Measurements from ENCODE around the gene CHI3L2. TPM values are rescaled to one million over a fixed set of nuclear protein-coding genes. Genes with fewer than 3 reads are reported as not detected.

The CHI3L2 gene
- total and polyA plus RNA-seq, 2 donors (not counting 1 experiment from before 2014, with no cell fraction given), result 9.2 to 31.5 TPM

DNA sequence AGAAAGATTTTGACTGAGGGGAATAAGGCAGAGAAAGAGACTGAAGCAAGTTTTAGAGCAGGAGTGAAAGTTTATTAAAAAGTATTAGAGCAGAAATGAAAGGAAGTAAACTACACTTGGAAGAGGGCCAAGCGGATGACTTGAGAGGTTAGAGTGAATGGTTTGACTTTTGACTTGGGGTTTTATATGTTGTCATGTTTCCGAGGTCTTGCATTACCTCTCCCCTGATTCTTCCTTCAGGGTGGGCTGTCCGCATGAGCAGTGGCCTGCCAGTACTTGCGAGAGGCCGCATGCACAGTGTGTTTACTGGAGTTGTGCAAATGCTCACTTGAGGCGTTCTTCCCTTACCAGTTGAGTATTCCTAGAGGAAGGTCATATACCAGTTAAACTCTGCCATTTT lies 14.1 kb upstream of the CHI3L2 start:
- Histone ChIP-seq H3K4me3 (ENCODE audit: control extremely low read depth in 1 of 5, extremely low read depth in 1 of 5, insufficient read depth in 1 of 5, low read depth in 2 of 5, low read length in 4 of 5) (no peak overlapping the region), H4K20me1 (ENCODE audit: control insufficient read depth, insufficient read depth, low read length, poor library complexity, severe bottlenecking) (no peaks in the 10 kb centered on the region), H3K9ac (ENCODE audit: low read length) (peak overlapping the region; percentile 34), H2AFZ (ENCODE audit: insufficient read depth, low read depth, low read length, poor library complexity, severe bottlenecking) (peak overlapping the region; percentile 10), H3K27ac (ENCODE audit: low read length in 2 of 2) (no peak overlapping the region), H3K79me2 (ENCODE audit: control insufficient read depth, insufficient read depth, low read length) (no peaks in the 10 kb centered on the region), H3K4me1 (ENCODE audit: control insufficient read depth in 2 of 2, insufficient read depth in 2 of 2, low read length in 2 of 2) (peaks cover 59 to 67% of the 10 kb centered on the region in 2 donors), H3K9me3 (ENCODE audit: control extremely low read depth in 1 of 3, control insufficient read depth in 2 of 3, insufficient read depth in 1 of 3, low read length in 2 of 3) (no peaks in the 10 kb centered on the region), H3K27me3 (replicated peaks in 1 of 4; ENCODE audit: control extremely low read depth in 1 of 4, control insufficient read depth in 3 of 4, insufficient read depth in 4 of 4, low read length in 3 of 4) (no peaks in the 10 kb centered on the region), H3K36me3 (replicated peaks in 1 of 2; ENCODE audit: control extremely low read depth in 1 of 2, control insufficient read depth in 1 of 2, extremely low read depth in 1 of 2, insufficient read depth in 2 of 2, low read length in 1 of 2) (no peaks in the 10 kb centered on the region), H3K4me2 (replicated peaks; ENCODE audit: low read depth, low read length, poor library complexity, severe bottlenecking) (peak overlapping the region; percentile 22)
- no peak for DNase-seq
- Mint-ChIP-seq H3K4me3 (peak overlapping the region; percentile 40), H3K4me1 (peaks cover 73% of the 10 kb centered on the region), H3K9me3 (ENCODE audit: insufficient read depth) (peaks cover 3% of the 10 kb centered on the region), H3K27me3 (no peaks in the 10 kb centered on the region), H3K27ac (peak overlapping the region; percentile 95)
- CTCF ChIA-PET, result interaction anchor here (10.9 kb wide), 1 partner anchor 13 kb away, joined by 205 read pairs; the partner anchor contains the start of gene DENND2D
- POLR2A ChIA-PET, result no interaction called here
- intact Hi-C loops (cut with micrococcal nuclease), result loop anchor here (10.0 kb wide), 1 partner anchor 381 kb away; no protein-coding TSS in a partner anchor
- TF ChIP-seq EZH2 (IDR thresholded peaks at IDR 0.05; ENCODE audit: borderline replicate concordance, insufficient read depth, low read depth, low read length, poor library complexity, severe bottlenecking), result no peak
- TF ChIP-seq, protein P1, sequence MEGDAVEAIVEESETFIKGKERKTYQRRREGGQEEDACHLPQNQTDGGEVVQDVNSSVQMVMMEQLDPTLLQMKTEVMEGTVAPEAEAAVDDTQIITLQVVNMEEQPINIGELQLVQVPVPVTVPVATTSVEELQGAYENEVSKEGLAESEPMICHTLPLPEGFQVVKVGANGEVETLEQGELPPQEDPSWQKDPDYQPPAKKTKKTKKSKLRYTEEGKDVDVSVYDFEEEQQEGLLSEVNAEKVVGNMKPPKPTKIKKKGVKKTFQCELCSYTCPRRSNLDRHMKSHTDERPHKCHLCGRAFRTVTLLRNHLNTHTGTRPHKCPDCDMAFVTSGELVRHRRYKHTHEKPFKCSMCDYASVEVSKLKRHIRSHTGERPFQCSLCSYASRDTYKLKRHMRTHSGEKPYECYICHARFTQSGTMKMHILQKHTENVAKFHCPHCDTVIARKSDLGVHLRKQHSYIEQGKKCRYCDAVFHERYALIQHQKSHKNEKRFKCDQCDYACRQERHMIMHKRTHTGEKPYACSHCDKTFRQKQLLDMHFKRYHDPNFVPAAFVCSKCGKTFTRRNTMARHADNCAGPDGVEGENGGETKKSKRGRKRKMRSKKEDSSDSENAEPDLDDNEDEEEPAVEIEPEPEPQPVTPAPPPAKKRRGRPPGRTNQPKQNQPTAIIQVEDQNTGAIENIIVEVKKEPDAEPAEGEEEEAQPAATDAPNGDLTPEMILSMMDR (IDR thresholded peaks at IDR 0.05), result no peak
- ATAC-seq (ENCODE audit: low read depth), result no peak
- 83% methylated on average over 5 of the region's 6 CpGs for WGBS (ENCODE audit: insufficient coverage)

GRCh38 chr1:111214074-111214801 lies 13.3 kb upstream of the CHI3L2 start:
- H3K4me3 Mint-ChIP-seq, result peak overlapping the region; percentile 59
- TF ChIP-seq, protein P1 (IDR thresholded peaks at IDR 0.05), result no peak
- no peak for TF ChIP-seq EZH2 (IDR thresholded peaks at IDR 0.05; ENCODE audit: borderline replicate concordance, insufficient read depth, low read depth, low read length, poor library complexity, severe bottlenecking)
- Histone ChIP-seq H3K4me3 (ENCODE audit: control extremely low read depth in 1 of 5, extremely low read depth in 1 of 5, insufficient read depth in 1 of 5, low read depth in 2 of 5, low read length in 4 of 5) (peak overlapping the region in 1 of 5 experiments; percentile 42), H3K9ac (ENCODE audit: low read length) (peak overlapping the region; percentile 34), H2AFZ (ENCODE audit: insufficient read depth, low read depth, low read length, poor library complexity, severe bottlenecking) (peak overlapping the region; percentile 34), H3K36me3 (replicated peaks in 1 of 2; ENCODE audit: control extremely low read depth in 1 of 2, control insufficient read depth in 1 of 2, extremely low read depth in 1 of 2, insufficient read depth in 2 of 2, low read length in 1 of 2) (no peaks in the 10 kb centered on the region), H3K4me2 (replicated peaks; ENCODE audit: low read depth, low read length, poor library complexity, severe bottlenecking) (peak overlapping the region; percentile 70), H3K4me1 (ENCODE audit: control insufficient read depth in 2 of 2, insufficient read depth in 2 of 2, low read length in 2 of 2) (peaks cover 67 to 75% of the 10 kb centered on the region in 2 donors), H3K79me2 (ENCODE audit: control insufficient read depth, insufficient read depth, low read length) (no peaks in the 10 kb centered on the region), H3K9me3 (ENCODE audit: control extremely low read depth in 1 of 3, control insufficient read depth in 2 of 3, insufficient read depth in 1 of 3, low read length in 2 of 3) (no peaks in the 10 kb centered on the region), H3K27me3 (replicated peaks in 1 of 4; ENCODE audit: control extremely low read depth in 1 of 4, control insufficient read depth in 3 of 4, insufficient read depth in 4 of 4, low read length in 3 of 4) (no peaks in the 10 kb centered on the region), H4K20me1 (ENCODE audit: control insufficient read depth, insufficient read depth, low read length, poor library complexity, severe bottlenecking) (no peaks in the 10 kb centered on the region), H3K27ac (ENCODE audit: low read length in 2 of 2) (peak overlapping the region; percentile 81 to 92)
- ATAC-seq (ENCODE audit: low read depth) (no peak), DNase-seq (peak; percentile 61)
- CTCF ChIA-PET, result interaction anchor here (1.2 to 10.9 kb wide), 4 partner anchors 9 to 120 kb away, joined by 3 to 205 read pairs (median 6); partner anchors contain the start of gene DENND2D
- peaks cover 3% of the 10 kb centered on the region for H3K9me3 Mint-ChIP-seq (ENCODE audit: insufficient read depth)
- H3K27me3 Mint-ChIP-seq, result no peaks in the 10 kb centered on the region
- intact Hi-C loops (cut with micrococcal nuclease), result loop anchor here (1.0 to 10.0 kb wide), 2 partner anchors 8 to 381 kb away; no protein-coding TSS in a partner anchor
- H3K27ac Mint-ChIP-seq, result peak overlapping the region; percentile 95
- 0% methylated on average over 3 of the region's 6 CpGs for WGBS (ENCODE audit: insufficient coverage)
- POLR2A ChIA-PET, result interaction anchor here (0.6 to 8.3 kb wide), 4 partner anchors 8 to 565 kb away, joined by 5 to 138 read pairs (median 6); partner anchors contain the start of gene DENND2D
- peaks cover 78% of the 10 kb centered on the region for H3K4me1 Mint-ChIP-seq

Data from B cell (primary cell).